WTC11 (cell line): ENCODE results near the gene CLIP2. TPM values are rescaled to one million over a fixed set of nuclear protein-coding genes. Genes with fewer than 3 reads are reported as not detected.
"Not testable (repeated sequence)": the region's sequence is repeated elsewhere in the genome, so short reads cannot be mapped to it uniquely, and the experiment has no call there.

Experiments used
- ATAC-seq: fragments of 200-7000 bp; cut with Tn5 transposase; 2 replicates; pipeline ENCODE4 v1.10.0; 2021; ENCODE audit warnings: mild to moderate bottlenecking, moderate library complexity
- CTCF ChIA-PET: fragments of 300-600 bp; sonication (Branson Sonifier 250); formaldehyde crosslinking; loops from one replicate; lab custom pipeline; 2021; ENCODE audit warnings: antibody characterized with exemption; lab: Charles Lee
- POLR2A ChIA-PET: fragments of 350-600 bp; sonication (Branson Sonifier 250); formaldehyde crosslinking; loops from one replicate; lab custom pipeline; 2021; ENCODE audit warnings: antibody characterized with exemption; lab: Charles Lee
- DNase-seq: peaks from one replicate; pipeline ENCODE4 v3.0.0; 2021; ENCODE audit warnings: low spot score
- H3K27ac Mint-ChIP-seq: 2 replicates; pipeline ENCODE4 v1.8.0; 2021; ENCODE audit warnings: mixed read lengths
- H3K27me3 Mint-ChIP-seq: 2 replicates; pipeline ENCODE4 v1.8.0; 2021; ENCODE audit warnings: low read depth, mild to moderate bottlenecking, moderate library complexity, mixed read lengths
- H3K36me3 Mint-ChIP-seq: 2 replicates; pipeline ENCODE4 v1.8.0; 2021; ENCODE audit warnings: mixed read lengths
- H3K4me1 Mint-ChIP-seq: 2 replicates; pipeline ENCODE4 v1.8.0; 2022; ENCODE audit warnings: mixed read lengths
- H3K4me3 Mint-ChIP-seq: 2 replicates; pipeline ENCODE4 v1.8.0; 2021; ENCODE audit warnings: mild to moderate bottlenecking, moderate library complexity, mixed read lengths
- H3K9me3 Mint-ChIP-seq: 2 replicates; pipeline ENCODE4 v1.8.0; 2021; ENCODE audit warnings: mixed read lengths
- CBFB ChIP-seq: sonication (generic); formaldehyde crosslinking; IDR thresholded peaks from 2 replicates; pipeline ENCODE4 v1.8.1; 2022; ENCODE audit warnings: mild to moderate bottlenecking, low read depth, missing genetic modification reagents
- CDX4 ChIP-seq: fragments of 250-450 bp; sonication (Bioruptor Pico); IDR thresholded peaks from 2 replicates; pipeline ENCODE4 v1.9.0; 2021; ENCODE audit warnings: moderate library complexity, mild to moderate bottlenecking, inconsistent platforms, borderline replicate concordance
- E2F4 ChIP-seq: sonication (generic); formaldehyde crosslinking; IDR thresholded peaks from 2 replicates; pipeline ENCODE4 v1.8.1; 2022; ENCODE audit warnings: low read depth, mild to moderate bottlenecking, moderate library complexity, missing genetic modification reagents, borderline replicate concordance
- ESRRA ChIP-seq: sonication (generic); formaldehyde crosslinking; IDR thresholded peaks from 2 replicates; pipeline ENCODE4 v1.8.1; 2022; ENCODE audit warnings: mild to moderate bottlenecking, missing genetic modification reagents, borderline replicate concordance
- MXD4 ChIP-seq: fragments of 250-450 bp; sonication (Bioruptor Pico); IDR thresholded peaks from 2 replicates; pipeline ENCODE4 v1.8.0; 2021; ENCODE audit warnings: mild to moderate bottlenecking, moderate library complexity, borderline replicate concordance
- NFATC4 ChIP-seq: fragments of 250-450 bp; sonication (Bioruptor Pico); IDR thresholded peaks from 2 replicates; pipeline ENCODE4 v1.9.0; 2021; ENCODE audit warnings: mild to moderate bottlenecking
- NR2C2 ChIP-seq: sonication (generic); formaldehyde crosslinking; IDR thresholded peaks from 2 replicates; pipeline ENCODE4 v1.8.0; 2022; ENCODE audit warnings: mild to moderate bottlenecking, missing genetic modification reagents
- RORB ChIP-seq: fragments of 250-450 bp; sonication (Bioruptor Pico); IDR thresholded peaks from 2 replicates; pipeline ENCODE4 v1.9.0; 2021; ENCODE audit warnings: mild to moderate bottlenecking
- SMAD3 ChIP-seq: sonication (generic); formaldehyde crosslinking; IDR thresholded peaks from 2 replicates; pipeline ENCODE4 v1.8.0; 2022; ENCODE audit warnings: missing genetic modification reagents, mild to moderate bottlenecking, borderline replicate concordance
- TP53 ChIP-seq: sonication (generic); formaldehyde crosslinking; IDR thresholded peaks from 2 replicates; pipeline ENCODE4 v1.8.1; 2023; ENCODE audit warnings: mild to moderate bottlenecking, missing genetic modification reagents
- ZNF121 ChIP-seq: sonication (generic); formaldehyde crosslinking; IDR thresholded peaks from 2 replicates; pipeline ENCODE4 v1.8.0; 2023; ENCODE audit warnings: missing genetic modification reagents
- ZNF232 ChIP-seq: sonication (generic); formaldehyde crosslinking; IDR thresholded peaks from 2 replicates; pipeline ENCODE4 v1.8.0; 2022; ENCODE audit warnings: mild to moderate bottlenecking, missing genetic modification reagents
- ZNF263 ChIP-seq: sonication (generic); formaldehyde crosslinking; IDR thresholded peaks from 2 replicates; pipeline ENCODE4 v1.8.1; 2022; ENCODE audit warnings: low read depth, mild to moderate bottlenecking, moderate library complexity, missing genetic modification reagents
- ZNF416 ChIP-seq: fragments of 250-450 bp; sonication (Bioruptor Pico); IDR thresholded peaks from 2 replicates; pipeline ENCODE4 v1.9.0; 2021; ENCODE audit warnings: mild to moderate bottlenecking, inconsistent platforms
- ZNF532 ChIP-seq: fragments of 250-450 bp; sonication (Bioruptor Pico); IDR thresholded peaks from 2 replicates; pipeline ENCODE4 v1.9.0; 2021; ENCODE audit warnings: mild to moderate bottlenecking, borderline replicate concordance
- ZSCAN18 ChIP-seq: fragments of 250-450 bp; sonication (Bioruptor Pico); IDR thresholded peaks from 2 replicates; pipeline ENCODE4 v2.1.2; 2022; ENCODE audit warnings: mild to moderate bottlenecking, moderate library complexity
- total RNA-seq: library from RNA; stranded (reverse); gene quantifications from 3 replicates; pipeline ENCODE4 v1.2.3, GENCODE V29; 2021
- TF ChIP-seq, protein P1 (sequence below): sonication (generic); formaldehyde crosslinking; conservative IDR thresholded peaks from 2 replicates; pipeline ENCODE4 v1.8.1; 2022; ENCODE audit warnings: mild to moderate bottlenecking, missing genetic modification reagents
- TF ChIP-seq, protein P2 (sequence below): sonication (generic); formaldehyde crosslinking; IDR thresholded peaks from 2 replicates; pipeline ENCODE4 v1.8.1; 2022; ENCODE audit warnings: missing genetic modification reagents, borderline replicate concordance

The CLIP2 gene
- total RNA-seq, 1 experiment from 2014 or later: 48.1 TPM

DNA sequence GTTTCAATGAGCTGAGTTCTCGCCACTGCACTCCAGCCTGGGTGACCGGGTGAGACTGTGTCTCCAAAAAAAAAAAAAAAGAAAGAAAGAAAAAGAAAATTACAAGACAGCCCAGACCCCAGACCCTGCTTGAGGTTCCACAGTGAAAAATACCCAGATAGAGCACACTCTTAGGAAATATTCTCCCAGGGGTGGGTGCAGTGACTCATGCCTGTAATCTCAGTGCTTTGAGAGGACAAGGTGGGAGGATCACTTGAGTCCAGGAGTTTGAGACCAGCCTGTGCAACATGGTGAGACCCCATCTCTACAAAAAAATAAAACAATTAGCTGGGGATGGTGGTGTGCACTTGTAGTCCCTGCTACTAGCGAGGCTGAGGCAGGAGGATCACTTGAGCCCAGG is 123.4 kb downstream of the CLIP2 start:
- ChIA-PET CTCF (interaction anchor here (0.6 to 2.0 kb wide), 3 partner anchors 11 to 206 kb away, joined by 3 to 6 read pairs (median 3); no protein-coding TSS in a partner anchor), POLR2A (no interaction called here)
- no peak overlapping the region for H3K27ac Mint-ChIP-seq
- no peaks in the 10 kb centered on the region; the same call in 1 of the 2 replicates for H3K27me3 Mint-ChIP-seq
- ATAC-seq: no peak
- TF ChIP-seq SMAD3 (CRISPR knock-in tag) (no peak), ZNF416 (no peak), MXD4 (CRISPR knock-in tag) (no peak), RORB (CRISPR knock-in tag) (no peak), NFATC4 (CRISPR knock-in tag) (no peak), ZNF263 (CRISPR knock-in tag) (no peak), NR2C2 (CRISPR knock-in tag) (no peak), ESRRA (CRISPR knock-in tag) (no peak), ZNF532 (CRISPR knock-in tag) (no peak), E2F4 (CRISPR knock-in tag) (no peak), TP53 (CRISPR knock-in tag) (no peak), ZNF232 (no peak), CBFB (no peak), ZSCAN18 (no peak), CDX4 (CRISPR knock-in tag) (no peak), ZNF121 (CRISPR knock-in tag) (no peak)
- TF ChIP-seq, protein P1, sequence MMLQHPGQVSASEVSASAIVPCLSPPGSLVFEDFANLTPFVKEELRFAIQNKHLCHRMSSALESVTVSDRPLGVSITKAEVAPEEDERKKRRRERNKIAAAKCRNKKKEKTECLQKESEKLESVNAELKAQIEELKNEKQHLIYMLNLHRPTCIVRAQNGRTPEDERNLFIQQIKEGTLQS (CRISPR knock-in tag): no peak
- TF ChIP-seq, protein P2, sequence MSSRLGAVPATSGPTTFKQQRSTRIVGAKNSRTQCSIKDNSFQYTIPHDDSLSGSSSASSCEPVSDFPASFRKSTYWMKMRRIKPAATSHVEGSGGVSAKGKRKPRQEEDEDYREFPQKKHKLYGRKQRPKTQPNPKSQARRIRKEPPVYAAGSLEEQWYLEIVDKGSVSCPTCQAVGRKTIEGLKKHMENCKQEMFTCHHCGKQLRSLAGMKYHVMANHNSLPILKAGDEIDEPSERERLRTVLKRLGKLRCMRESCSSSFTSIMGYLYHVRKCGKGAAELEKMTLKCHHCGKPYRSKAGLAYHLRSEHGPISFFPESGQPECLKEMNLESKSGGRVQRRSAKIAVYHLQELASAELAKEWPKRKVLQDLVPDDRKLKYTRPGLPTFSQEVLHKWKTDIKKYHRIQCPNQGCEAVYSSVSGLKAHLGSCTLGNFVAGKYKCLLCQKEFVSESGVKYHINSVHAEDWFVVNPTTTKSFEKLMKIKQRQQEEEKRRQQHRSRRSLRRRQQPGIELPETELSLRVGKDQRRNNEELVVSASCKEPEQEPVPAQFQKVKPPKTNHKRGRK (CRISPR knock-in tag): no peak
- H3K4me3 Mint-ChIP-seq: no peak overlapping the region
- no peak for DNase-seq
- H3K36me3 Mint-ChIP-seq: no peaks in the 10 kb centered on the region
- H3K9me3 Mint-ChIP-seq: no peaks in the 10 kb centered on the region
- H3K4me1 Mint-ChIP-seq: no peaks in the 10 kb centered on the region

DNA sequence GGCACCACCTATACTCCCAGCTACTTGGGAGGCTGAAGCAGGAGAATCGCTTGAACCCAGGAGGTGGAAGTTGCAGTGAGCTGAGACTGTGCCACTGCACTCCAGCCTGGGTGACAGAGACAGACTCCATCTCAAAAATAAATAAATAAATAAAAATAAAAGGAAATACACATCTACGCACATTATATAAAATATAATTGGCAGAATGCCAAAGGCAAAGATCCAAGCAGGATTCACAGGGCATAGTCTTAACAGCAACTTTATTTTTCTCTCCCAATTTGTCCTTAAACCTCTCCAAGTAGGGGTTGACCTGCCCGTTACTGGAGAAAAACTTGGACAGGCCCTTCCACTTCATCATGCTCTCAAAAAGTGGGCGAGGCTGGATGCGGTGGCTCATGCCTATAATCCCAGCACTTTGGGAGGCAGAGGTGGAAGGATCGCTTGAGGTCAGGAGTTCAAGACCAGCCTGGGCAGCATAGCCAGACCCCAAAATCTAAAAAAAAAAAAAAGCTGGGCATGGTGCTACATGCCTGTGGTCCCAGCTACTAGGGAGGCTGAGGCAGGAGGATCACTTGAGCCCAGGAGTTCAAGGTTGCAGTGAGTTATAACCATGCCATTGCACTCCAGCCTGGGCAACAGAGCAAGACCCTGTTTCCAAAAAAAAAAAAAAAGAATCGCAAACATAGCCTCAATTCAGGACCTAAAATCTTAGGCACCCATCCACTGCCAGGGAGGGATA is 125.6 kb downstream of the CLIP2 start:
- H3K9me3 Mint-ChIP-seq, H3K27me3 Mint-ChIP-seq, DNase-seq, POLR2A ChIA-PET, H3K4me1 Mint-ChIP-seq, CTCF ChIA-PET, H3K27ac Mint-ChIP-seq, H3K36me3 Mint-ChIP-seq, ATAC-seq, H3K4me3 Mint-ChIP-seq: not testable (repeated sequence)
